ENCODE data around the gene NUCB2. TPM values are rescaled to one million over a fixed set of nuclear protein-coding genes. Genes with fewer than 3 reads are reported as not detected.
A peak's percentile ranks its signal among the peaks of the same experiment; 100 is the strongest.

Gene NUCB2
- total and polyA plus RNA-seq, 2 of the 8 experiments (the other 6 are each of a cell fraction or from before 2014, with no cell fraction given): 9.0 to 34.2 TPM

DNA sequence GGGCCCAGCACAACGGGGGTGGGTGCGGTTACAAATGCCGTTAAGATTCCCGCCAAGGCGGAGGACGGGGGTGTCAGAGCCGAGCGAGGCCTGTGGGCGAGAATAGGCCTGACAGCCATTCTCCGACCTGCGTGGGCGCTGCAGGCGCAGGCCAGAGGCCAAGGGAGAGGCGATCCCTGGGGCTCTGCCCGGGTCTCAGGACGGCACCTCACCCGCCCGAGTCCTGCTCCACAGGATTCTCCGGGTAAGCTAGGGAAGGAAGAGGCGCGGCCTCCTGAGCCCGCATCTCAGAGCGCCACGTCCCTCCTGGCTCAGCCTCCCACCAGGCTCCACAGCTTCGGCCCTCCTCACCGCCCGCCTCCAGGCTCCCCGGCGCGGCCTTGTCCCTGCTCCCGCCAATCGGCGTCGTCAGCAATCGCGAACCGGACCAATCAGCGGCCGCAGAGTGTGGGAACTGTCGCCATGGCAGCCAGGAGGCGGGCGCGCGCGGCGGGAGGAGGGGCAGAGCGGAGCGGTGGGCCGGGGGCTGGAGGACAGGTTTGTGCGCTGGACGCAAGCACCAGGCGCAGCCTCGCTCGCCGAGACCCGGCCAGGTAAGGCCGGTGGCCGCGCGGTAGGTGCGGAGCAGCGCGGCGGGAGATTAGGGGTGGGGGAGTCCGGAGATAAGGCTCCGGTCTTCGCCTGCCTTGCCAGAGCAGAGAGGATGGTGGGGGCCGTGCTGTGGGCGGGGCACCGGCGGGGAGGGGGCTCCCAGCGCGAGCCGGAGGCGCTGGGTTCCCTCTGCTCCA lies at the start of gene NUCB2 (continued):
- TF ChIP-seq, protein P1, sequence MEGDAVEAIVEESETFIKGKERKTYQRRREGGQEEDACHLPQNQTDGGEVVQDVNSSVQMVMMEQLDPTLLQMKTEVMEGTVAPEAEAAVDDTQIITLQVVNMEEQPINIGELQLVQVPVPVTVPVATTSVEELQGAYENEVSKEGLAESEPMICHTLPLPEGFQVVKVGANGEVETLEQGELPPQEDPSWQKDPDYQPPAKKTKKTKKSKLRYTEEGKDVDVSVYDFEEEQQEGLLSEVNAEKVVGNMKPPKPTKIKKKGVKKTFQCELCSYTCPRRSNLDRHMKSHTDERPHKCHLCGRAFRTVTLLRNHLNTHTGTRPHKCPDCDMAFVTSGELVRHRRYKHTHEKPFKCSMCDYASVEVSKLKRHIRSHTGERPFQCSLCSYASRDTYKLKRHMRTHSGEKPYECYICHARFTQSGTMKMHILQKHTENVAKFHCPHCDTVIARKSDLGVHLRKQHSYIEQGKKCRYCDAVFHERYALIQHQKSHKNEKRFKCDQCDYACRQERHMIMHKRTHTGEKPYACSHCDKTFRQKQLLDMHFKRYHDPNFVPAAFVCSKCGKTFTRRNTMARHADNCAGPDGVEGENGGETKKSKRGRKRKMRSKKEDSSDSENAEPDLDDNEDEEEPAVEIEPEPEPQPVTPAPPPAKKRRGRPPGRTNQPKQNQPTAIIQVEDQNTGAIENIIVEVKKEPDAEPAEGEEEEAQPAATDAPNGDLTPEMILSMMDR (IDR thresholded peaks at IDR 0.05; ENCODE audit: control extremely low read depth in 1 of 3, insufficient read depth in 1 of 3, low read depth in 1 of 3, low read length in 3 of 3): no peak
- TF ChIP-seq FOSL1 (IDR thresholded peaks at IDR 0.05; ENCODE audit: insufficient read depth, low read depth, low read length) (no peak), CEBPB (IDR thresholded peaks at IDR 0.05; ENCODE audit: low read depth, low read length) (no peak), KDM1A (IDR thresholded peaks at IDR 0.05; ENCODE audit: borderline replicate concordance, low read length) (no peak), TEAD4 (IDR thresholded peaks at IDR 0.05; ENCODE audit: low read depth, low read length) (no peak), SUZ12 (IDR thresholded peaks at IDR 0.05; ENCODE audit: low read length) (no peak), RBBP5 (IDR thresholded peaks at IDR 0.05; ENCODE audit: borderline replicate concordance, low read depth, low read length) (peak; percentile 79; the same call in 1 of the 2 replicates), ZNF274 (IDR thresholded peaks at IDR 0.05; ENCODE audit: borderline replicate concordance, extremely low read depth, low read length) (no peak), TAF1 (IDR thresholded peaks at IDR 0.05; ENCODE audit: low read depth, low read length) (peak; percentile 59), SIN3A (conservative IDR thresholded peaks at IDR 0.05 in 1 of 2, IDR thresholded peaks at IDR 0.05 in 1 of 2; ENCODE audit: low read depth in 1 of 2, low read length in 2 of 2) (0 out of 4 replicates have a peak, but pooled peaks of 1 of the 2 experiments have one; percentile 23), CREB1 (IDR thresholded peaks at IDR 0.05) (0 out of 2 replicates have a peak, but pooled peaks have one; percentile 63), RNF2 (IDR thresholded peaks at IDR 0.05; ENCODE audit: borderline replicate concordance, low read depth, low read length, missing control alignments, poor library complexity, severe bottlenecking) (no peak), SP1 (IDR thresholded peaks at IDR 0.05; ENCODE audit: low read depth, low read length) (peak; percentile 93), SIRT6 (IDR thresholded peaks at IDR 0.05; ENCODE audit: low read length) (no peak), TCF12 (IDR thresholded peaks at IDR 0.05; ENCODE audit: low read depth, low read length) (no peak), YY1 (IDR thresholded peaks at IDR 0.05; ENCODE audit: low read depth, low read length) (peak; percentile 7; the same call in 1 of the 2 replicates), CBX8 (IDR thresholded peaks at IDR 0.05; ENCODE audit: borderline replicate concordance, low read depth, low read length) (no peak), RXRA (IDR thresholded peaks at IDR 0.05; ENCODE audit: insufficient read depth, low read depth, low read length) (no peak)
- TF ChIP-seq, protein P2, sequence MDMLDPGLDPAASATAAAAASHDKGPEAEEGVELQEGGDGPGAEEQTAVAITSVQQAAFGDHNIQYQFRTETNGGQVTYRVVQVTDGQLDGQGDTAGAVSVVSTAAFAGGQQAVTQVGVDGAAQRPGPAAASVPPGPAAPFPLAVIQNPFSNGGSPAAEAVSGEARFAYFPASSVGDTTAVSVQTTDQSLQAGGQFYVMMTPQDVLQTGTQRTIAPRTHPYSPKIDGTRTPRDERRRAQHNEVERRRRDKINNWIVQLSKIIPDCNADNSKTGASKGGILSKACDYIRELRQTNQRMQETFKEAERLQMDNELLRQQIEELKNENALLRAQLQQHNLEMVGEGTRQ (IDR thresholded peaks at IDR 0.05; ENCODE audit: low read length): no peak
- TF ChIP-seq, protein P3, sequence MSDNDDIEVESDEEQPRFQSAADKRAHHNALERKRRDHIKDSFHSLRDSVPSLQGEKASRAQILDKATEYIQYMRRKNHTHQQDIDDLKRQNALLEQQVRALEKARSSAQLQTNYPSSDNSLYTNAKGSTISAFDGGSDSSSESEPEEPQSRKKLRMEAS (IDR thresholded peaks at IDR 0.05): peak; percentile 53

All from H1 (cell line).